Activated CD4-positive, CD25-positive, alpha-beta regulatory T cell treated with anti-CD3 and anti-CD28 coated beads, Interleukin-2, amount 50 U/mL, for 16 hours (primary cell): ENCODE data around the gene MRPL32.

ENCODE experiments used
- DNase-seq: peaks from one replicate; pipeline ENCODE4 v3.0.0-alpha.2; 2020; ENCODE audit warnings: low read depth, low spot score

MRPL32 gene

GRCh38 chr7:42964849-42965805 lies 33.0 kb downstream of the MRPL32 start:
- DNase-seq: no peak

DNA sequence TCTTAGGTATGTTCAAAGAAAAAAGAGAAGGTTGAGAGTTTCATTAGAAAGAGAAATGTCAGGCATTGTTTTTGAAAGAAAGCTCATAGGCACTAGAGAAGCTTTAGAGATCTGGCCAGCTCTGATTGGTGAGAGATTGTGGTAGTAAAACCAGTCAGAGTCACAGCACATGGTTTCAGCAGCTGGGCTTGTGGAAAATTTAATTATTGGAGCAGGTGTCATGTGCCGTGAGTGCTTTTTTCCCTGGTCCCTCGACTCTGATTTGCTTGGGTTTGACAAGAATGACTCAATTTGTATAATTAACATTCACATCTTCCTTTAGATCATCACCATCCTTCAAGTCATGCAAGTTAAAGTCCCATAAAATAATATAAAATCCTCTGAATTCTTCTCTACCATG lies 35.2 kb downstream of the MRPL32 start:
- no peak for DNase-seq

- DNase-seq: no peak
Observed at GRCh38 chr7:42972699-42973500, 40.7 kb downstream of the MRPL32 start.

DNA sequence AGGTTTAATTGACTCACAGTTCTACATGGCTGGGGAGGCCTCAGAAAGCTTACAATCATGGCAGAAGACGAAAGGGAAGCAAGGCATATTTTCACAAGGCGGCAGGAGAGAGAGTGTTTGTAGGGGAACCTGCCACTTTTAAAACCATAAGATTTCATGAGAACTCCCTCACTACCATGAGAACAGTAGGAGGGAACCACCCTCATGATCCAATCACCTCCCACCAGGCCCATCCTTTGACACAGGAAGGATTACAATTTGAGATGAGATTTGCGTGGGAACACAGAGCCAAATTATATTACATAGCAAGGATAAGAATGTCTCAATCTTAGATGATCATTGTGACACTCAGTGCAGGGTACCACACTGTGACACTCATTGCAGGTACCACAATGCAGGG lies 44.2 kb downstream of the MRPL32 start:
- DNase-seq: no peak

- DNase-seq: no peak
Observed at GRCh38 chr7:42978496-42978895, 46.3 kb downstream of the MRPL32 start.

GRCh38 chr7:42980084-42980483 lies 47.9 kb downstream of the MRPL32 start:
- DNase-seq: no peak

GRCh38 chr7:42980514-42980913 lies 48.3 kb downstream of the MRPL32 start:
- DNase-seq: no peak

DNA sequence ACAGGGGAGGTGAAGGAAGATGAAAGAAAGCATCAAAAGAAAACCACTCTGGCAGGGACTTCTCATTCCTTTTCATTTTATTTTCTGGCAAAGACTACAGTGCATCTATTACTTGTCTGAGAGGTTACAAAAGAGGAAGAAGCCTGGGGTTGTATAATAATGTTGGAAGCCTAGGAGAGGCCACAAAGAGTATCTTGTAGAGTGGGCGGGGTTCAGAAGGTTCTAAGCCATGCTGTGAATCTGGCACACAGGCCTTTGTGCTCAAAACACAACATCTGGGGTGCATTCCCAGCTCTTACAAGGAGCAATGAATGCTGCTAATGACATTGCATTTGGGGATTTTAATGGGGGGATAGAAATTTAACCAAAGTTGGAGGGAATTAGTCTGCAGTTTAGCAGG lies 49.4 kb downstream of the MRPL32 start:
- no peak for DNase-seq

DNA sequence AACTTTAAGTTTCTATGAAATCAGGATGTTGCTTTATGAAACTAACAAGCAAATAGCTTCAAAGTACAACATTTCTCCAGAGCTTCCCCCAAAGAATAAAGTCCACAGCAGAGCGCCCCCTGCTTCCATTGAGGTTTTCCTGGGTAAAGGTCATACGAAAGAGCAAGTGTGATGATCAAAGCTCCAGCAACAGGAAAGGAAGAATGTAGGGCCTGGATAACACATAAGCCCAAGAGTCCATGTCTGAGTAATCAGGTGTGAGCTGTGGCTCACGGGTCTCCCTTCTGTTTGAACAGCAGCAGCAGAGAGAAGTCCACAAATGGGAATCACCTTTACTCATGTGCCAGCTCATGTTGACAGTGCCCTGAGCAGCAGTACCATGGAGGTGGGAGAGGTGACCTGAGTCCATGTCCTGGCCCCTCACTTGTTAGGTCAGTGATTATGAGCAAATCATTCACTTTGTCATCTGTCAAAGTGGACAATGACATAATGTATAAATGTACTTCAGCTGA lies 50.5 kb downstream of the MRPL32 start:
- no peak for DNase-seq

DNA sequence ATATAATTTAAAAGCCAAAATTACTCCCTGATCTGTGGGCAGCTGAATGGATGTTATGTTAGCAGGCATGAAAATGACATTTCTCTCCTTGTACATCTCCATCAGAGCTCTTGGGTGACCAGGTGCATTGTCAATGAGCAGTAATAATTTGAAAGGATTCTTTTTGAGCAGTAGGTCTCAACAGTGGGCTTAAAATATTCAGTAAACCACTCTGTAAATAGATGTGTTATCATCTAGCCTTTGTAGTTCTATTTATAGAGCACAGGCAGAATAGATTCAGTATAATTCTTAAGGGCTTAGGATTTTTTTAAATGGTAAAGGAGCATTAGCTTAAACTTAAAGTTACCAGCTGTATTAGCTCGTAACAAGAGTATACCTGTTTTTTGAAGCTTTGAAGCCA lies 52.0 kb downstream of the MRPL32 start:
- DNase-seq: no peak

DNA sequence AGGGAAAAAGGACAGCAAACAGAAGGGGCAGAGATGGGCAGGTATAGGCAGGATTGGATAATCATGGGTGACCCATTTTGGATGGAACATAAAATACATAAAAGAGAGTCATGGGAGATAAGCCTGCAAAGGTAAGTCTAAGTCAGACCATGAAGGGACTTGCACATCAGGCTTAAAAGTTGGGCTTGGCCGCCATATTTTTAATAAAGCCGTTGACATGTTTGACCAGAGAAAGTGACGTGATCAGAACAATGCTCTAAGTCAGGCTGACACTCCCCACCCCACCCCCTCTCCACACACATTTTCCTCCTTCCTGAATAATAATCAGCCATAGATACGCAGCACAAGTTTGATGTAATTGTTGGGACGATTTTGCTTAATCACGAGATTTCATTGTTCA lies 54.0 kb downstream of the MRPL32 start:
- no peak for DNase-seq

DNA sequence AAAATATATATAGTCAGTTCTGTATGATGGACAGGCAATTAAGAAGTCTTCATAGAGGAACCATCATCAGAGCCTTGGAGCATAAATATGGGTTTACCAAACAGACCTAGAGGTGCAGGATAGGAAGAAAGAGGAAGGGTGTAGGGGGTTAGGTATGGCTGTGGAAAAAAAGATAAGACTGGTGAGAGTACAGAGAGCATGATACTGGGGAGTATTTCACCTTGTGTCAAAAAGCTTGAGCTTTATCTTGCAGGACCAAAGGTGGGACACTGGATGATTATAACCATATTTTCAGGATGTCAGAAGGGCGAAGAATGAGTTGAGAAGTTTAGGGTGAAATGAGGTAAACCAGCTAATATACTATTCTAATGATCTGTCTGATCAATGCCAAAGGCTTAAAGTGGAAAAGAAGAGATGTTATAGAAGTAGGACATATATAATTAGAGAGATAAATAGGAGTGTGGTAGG lies 54.6 kb downstream of the MRPL32 start:
- DNase-seq: no peak
